Stomach (tissue), 9 donors: Measurements from ENCODE around the gene CHST11. TPM values are rescaled to one million over a fixed set of nuclear protein-coding genes. Genes with fewer than 3 reads are reported as not detected.

ENCODE experiments used
- DNase-seq, 2 donors: peaks; one replicate each; pipeline versions ENCODE4 v3.0.0 to v3.0.0-alpha.2; 2013 to 2019
- H3K27ac ChIP-seq, 5 donors: fragments of 200-600 bp in 4 of 5; sonication (generic) in 4 of 5; one replicate each; pipeline ENCODE4 v1.5.1; 2013 to 2019; ENCODE audit warnings: mild to moderate bottlenecking in 1 of 5, moderate library complexity in 1 of 5
- H3K27me3 ChIP-seq, 3 donors: fragments of 200-600 bp; sonication (generic); one replicate each; pipeline ENCODE4 v1.5.1; 2017 to 2019; ENCODE audit warnings: mixed run types in 1 of 3
- H3K36me3 ChIP-seq, 4 donors: fragments of 200-600 bp; sonication (generic); 1 replicate in 3 of 4; 2 replicates in 1 of 4; pipeline ENCODE4 v1.5.1; 2016 to 2019
- H3K4me1 ChIP-seq, 4 donors: fragments of 200-600 bp; sonication (generic); one replicate each; pipeline ENCODE4 v1.5.1; 2016 to 2019
- H3K4me3 ChIP-seq, 4 donors: fragments of 200-600 bp; sonication (generic) in 3 of 4; one replicate each; pipeline ENCODE4 v1.5.1; 2016 to 2019; ENCODE audit warnings: mild to moderate bottlenecking in 1 of 4
- H3K9me3 ChIP-seq, 4 donors: fragments of 200-600 bp; sonication (generic); one replicate each; pipeline ENCODE4 v1.5.1; 2016 to 2019
- CTCF ChIP-seq, 7 experiments: fragments of 450-650 bp in 4 of 7; fragments of 200-600 bp in 3 of 7; sonication (generic) in 3 of 7; IDR thresholded peaks; one replicate each; pipeline ENCODE4 v1.5.1; 2016 to 2019; ENCODE audit warnings: antibody characterized with exemption in 7 of 7, control low read depth in 2 of 7, mild to moderate bottlenecking in 1 of 7
- EP300 ChIP-seq: sonication (generic); formaldehyde crosslinking; IDR thresholded peaks from one replicate; pipeline ENCODE4 v1.6.1; 2017; ENCODE audit warnings: antibody characterized with exemption
- POLR2A ChIP-seq, 4 donors: fragments of 450-650 bp; IDR thresholded peaks; one replicate each; pipeline ENCODE4 v1.6.1; 2016; ENCODE audit warnings: antibody characterized with exemption in 4 of 4, control low read depth in 2 of 4, mild to moderate bottlenecking in 1 of 4, moderate library complexity in 1 of 4
- POLR2AphosphoS5 ChIP-seq, 3 donors: sonication (generic); formaldehyde crosslinking; IDR thresholded peaks; one replicate each; pipeline ENCODE4 v1.6.1; 2016; ENCODE audit warnings: antibody characterized with exemption in 3 of 3
- WGBS, 5 donors: extraction: QIAGEN DNeasy Blood & Tissue Kit in 3 of 5; methylation state at CpG; one replicate each; pipeline versions ENCODE4 v1.1.5 to v1.1.7; 2013 to 2018; 5-methylcytosine and 5-hydroxymethylcytosine counted together
- intact Hi-C: fragments of 100-400 bp; cut with DNase I; formaldehyde crosslinking; loops from one replicate; pipeline ENCODE4 v1.15.1; 2023; ENCODE audit warnings: low total_unique reads
- polyA plus RNA-seq, 3 donors: library from polyadenylated mRNA; stranded (reverse); fragments of 200-250 nt; gene quantifications; one replicate each; pipeline ENCODE4 v1.2.3, GENCODE V29; 2013
- total RNA-seq, 5 donors: library from RNA; depleted of rRNA; stranded (reverse); fragments of >200 nt; gene quantifications; one replicate each; pipeline versions ENCODE4 v1.1.0 to v1.2.3, GENCODE V29; 2014 to 2016
- donor health status: healthy with polysubstance abuse.
- donor health status: Bipolar disorder and iron deficiency.
- donor health status: healthy.

CHST11 gene
- total and polyA plus RNA-seq, 8 donors, result 2.3 to 192 (median 18.6) TPM

GRCh38 chr12:104456950-104457745, 400 bp downstream of the CHST11 start:
- DNase-seq, result peak; percentile 60 to 89
- Histone ChIP-seq H3K27me3 (no peaks in the 10 kb centered on the region), H3K4me3 (peak overlapping the region; percentile 78 to 99 (median 88)), H3K36me3 (no peaks in the 10 kb centered on the region), H3K27ac (peak overlapping the region; percentile 80 to 94 (median 91)), H3K4me1 (peaks cover 7 to 51% (median 40%) of the 10 kb centered on the region in 4 donors), H3K9me3 (no peaks in the 10 kb centered on the region)
- TF ChIP-seq POLR2AphosphoS5 (IDR thresholded peaks at IDR 0.05) (peak in 2 of 3 donors; percentile 37 to 52), CTCF (IDR thresholded peaks at IDR 0.05) (peak in 4 of 7 experiments; percentile 15 to 49 (median 30)), POLR2A (IDR thresholded peaks at IDR 0.05) (no peak), EP300 (no peak)
- 0 to 1% (median 0%) methylated on average over 23 to 70 of the region's 71 CpGs for WGBS, 5 donors
- intact Hi-C loops, result no loop called here

- TF ChIP-seq EP300 (no peak), POLR2AphosphoS5 (IDR thresholded peaks at IDR 0.05) (no peak), POLR2A (IDR thresholded peaks at IDR 0.05) (no peak), CTCF (IDR thresholded peaks at IDR 0.05) (no peak)
- DNase-seq, result peak; percentile 41 to 70
- intact Hi-C loops, result no loop called here
- WGBS, 5 donors, result 0 to 1% (median 1%) methylated on average over 38 to 71 of the region's 71 CpGs
- Histone ChIP-seq H3K36me3 (no peaks in the 10 kb centered on the region), H3K4me1 (peaks cover 7 to 60% (median 44%) of the 10 kb centered on the region in 4 donors), H3K27me3 (no peaks in the 10 kb centered on the region), H3K4me3 (peak overlapping the region; percentile 78 to 99 (median 88)), H3K27ac (peak overlapping the region; percentile 80 to 94 (median 91)), H3K9me3 (no peaks in the 10 kb centered on the region)
Observed at GRCh38 chr12:104457746-104458693, 1.3 kb downstream of the CHST11 start.

- Histone ChIP-seq H3K27me3 (no peaks in the 10 kb centered on the region), H3K4me1 (peaks cover 13 to 68% (median 50%) of the 10 kb centered on the region in 4 donors), H3K4me3 (peak overlapping the region; percentile 78 to 99 (median 88)), H3K9me3 (no peaks in the 10 kb centered on the region), H3K36me3 (no peaks in the 10 kb centered on the region), H3K27ac (peak overlapping the region; percentile 80 to 94 (median 91))
- TF ChIP-seq POLR2AphosphoS5 (IDR thresholded peaks at IDR 0.05) (no peak), CTCF (IDR thresholded peaks at IDR 0.05) (no peak), EP300 (no peak), POLR2A (IDR thresholded peaks at IDR 0.05) (no peak)
- 4 to 19% (median 6%) methylated on average over 18 to 21 of the region's 21 CpGs for WGBS, 5 donors
- intact Hi-C loops, result no loop called here
- peak in 1 of 2 donors; percentile 47 for DNase-seq
Observed at GRCh38 chr12:104458694-104459367, 2.1 kb downstream of the CHST11 start.
